SK-N-DZ (cell line): Measurements from ENCODE around the gene CSKMT.
A peak's percentile ranks its signal among the peaks of the same experiment; 100 is the strongest.
"Not testable (repeated sequence)": the region's sequence is repeated elsewhere in the genome, so short reads cannot be mapped to it uniquely, and the experiment has no call there.

Experiments used
- DNase-seq: peaks from one replicate; pipeline ENCODE4 v3.0.0-alpha.2; 2015; ENCODE audit warnings: low spot score

CSKMT gene

GRCh38 chr11:62654297-62654696 is 10.8 kb upstream of the CSKMT start:
- no peak for DNase-seq

GRCh38 chr11:62656796-62657429 is 8.2 kb upstream of the CSKMT start:
- no peak for DNase-seq

- peak; percentile 86 for DNase-seq
These were observed 572 bp upstream of the CSKMT start for GRCh38 chr11:62664405-62665074.

GRCh38 chr11:62665599-62666258 is 617 bp downstream of the CSKMT start:
- DNase-seq = peak; percentile 40

GRCh38 chr11:62666259-62666926 is 1.3 kb downstream of the CSKMT start:
- DNase-seq = no peak

GRCh38 chr11:62667460-62667859 is 2.3 kb downstream of the CSKMT start:
- DNase-seq = no peak

- peak; percentile 30 for DNase-seq
These were observed 4.5 kb downstream of the CSKMT start for GRCh38 chr11:62669420-62670161.

GRCh38 chr11:62671236-62671607 is 6.1 kb downstream of the CSKMT start:
- no peak for DNase-seq

- peak; percentile 89 for DNase-seq
These were observed 6.7 kb downstream of the CSKMT start, which contains the start of the genes LBHD1 and UQCC3 for GRCh38 chr11:62671608-62672389. Gene LBHD1, minus strand, starts transcription at chr11:62672267. Its CDS starts 2,236 bp downstream, at chr11:62670031. Gene UQCC3, plus strand, starts transcription at chr11:62671673. Its CDS starts 73 bp downstream, at chr11:62671746.

- DNase-seq = no peak
These were observed 8.0 kb downstream of the CSKMT start for GRCh38 chr11:62673196-62673525.

- DNase-seq = not testable (repeated sequence)
These were observed 10.3 kb downstream of the CSKMT start for GRCh38 chr11:62675415-62675814.

- no peak for DNase-seq
These were observed 11.6 kb downstream of the CSKMT start for GRCh38 chr11:62676698-62677097.

GRCh38 chr11:62677156-62677555 is 12.0 kb downstream of the CSKMT start:
- DNase-seq = no peak

- DNase-seq = no peak
These were observed 12.6 kb downstream of the CSKMT start for GRCh38 chr11:62677714-62678113.

- DNase-seq = no peak
These were observed 13.3 kb downstream of the CSKMT start for GRCh38 chr11:62678433-62678769.

GRCh38 chr11:62678770-62679696 is 13.9 kb downstream of the CSKMT start, which contains the start of gene UBXN1:
Gene UBXN1, minus strand, starts transcription at chr11:62679073. Its CDS starts 150 bp downstream, at chr11:62678923.
- DNase-seq = peak; percentile 90

GRCh38 chr11:62680825-62681240 is 15.7 kb downstream of the CSKMT start:
- peak; percentile 79 for DNase-seq

GRCh38 chr11:62682518-62682917 is 17.4 kb downstream of the CSKMT start:
- no peak for DNase-seq
